C4-2B (cell line): ENCODE measurements around the gene ARFRP1.
"Not testable (repeated sequence)": the region's sequence is repeated elsewhere in the genome, so short reads cannot be mapped to it uniquely, and the experiment has no call there.

ENCODE experiments used
- H3K27ac ChIP-seq: fragments of 450-650 bp; 2 replicates; pipeline ENCODE4 v1.5.1; 2017
- CTCF ChIP-seq: fragments of 450-650 bp; conservative IDR thresholded peaks from 2 replicates; pipeline ENCODE4 v1.5.1; 2017; ENCODE audit warnings: mild to moderate bottlenecking
- ZFX ChIP-seq: fragments of 450-650 bp; IDR thresholded peaks from 2 replicates; pipeline ENCODE4 v1.6.1; 2017

Gene ARFRP1

DNA sequence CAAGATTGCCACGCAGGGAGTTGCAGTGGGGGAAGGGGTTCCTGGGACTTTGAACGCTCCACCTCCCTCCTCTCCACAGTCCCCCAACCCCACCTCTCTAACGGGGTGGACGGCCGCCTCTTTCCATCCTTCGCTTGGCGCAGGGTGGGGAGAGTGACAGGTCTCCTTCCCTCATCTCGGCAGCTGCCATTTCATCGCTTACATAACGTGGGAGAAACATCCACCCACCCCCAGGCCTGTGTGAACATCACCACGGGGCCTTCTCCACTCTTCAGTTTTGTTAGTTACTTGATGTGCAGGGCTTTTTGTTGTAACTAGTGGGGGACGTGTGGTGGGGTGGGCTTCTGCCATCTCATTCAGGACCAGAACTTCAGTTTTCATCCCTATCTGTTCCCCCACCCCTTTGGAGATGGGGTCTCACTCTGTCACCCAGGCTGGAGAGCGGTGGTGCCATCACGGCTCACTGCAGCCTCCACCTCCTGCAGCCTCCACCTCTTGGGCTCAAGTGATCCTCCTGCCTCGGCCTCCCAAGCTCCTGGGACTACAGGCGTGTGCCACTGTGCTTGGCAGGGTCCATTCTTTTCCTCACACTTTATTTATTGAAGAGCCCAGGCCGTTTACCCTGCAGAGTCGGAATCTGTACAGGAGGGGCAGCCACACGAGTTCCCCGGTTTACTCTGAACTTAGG, 32.0 kb downstream of the ARFRP1 start:
- TF ChIP-seq CTCF (no peak), ZFX (no peak)
- H3K27ac ChIP-seq: no peak overlapping the region

DNA sequence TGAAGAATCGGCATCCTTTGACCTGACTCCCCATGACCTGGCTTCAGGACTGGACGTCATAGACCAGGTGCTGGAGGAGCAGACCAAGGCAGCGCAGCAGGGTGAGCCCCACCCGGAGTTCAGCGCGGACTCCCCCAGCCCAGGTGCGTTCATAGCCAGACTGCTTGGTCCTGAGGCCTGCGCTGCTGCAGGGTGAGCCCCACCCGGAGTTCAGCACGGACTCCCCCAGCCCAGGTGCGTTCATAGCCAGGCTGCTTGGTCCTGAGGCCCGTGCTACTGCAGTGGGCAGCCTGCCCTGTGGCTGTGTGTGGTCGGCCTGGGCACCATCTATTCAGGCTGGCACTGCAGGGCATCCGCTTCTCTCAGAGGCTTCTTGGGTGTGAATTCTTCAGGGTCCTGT, 33.8 kb downstream of the ARFRP1 start:
- no peak for TF ChIP-seq ZFX
- no peak for TF ChIP-seq CTCF
- no peak overlapping the region for H3K27ac ChIP-seq

- TF ChIP-seq CTCF: no peak
- TF ChIP-seq ZFX: no peak
- H3K27ac ChIP-seq: no peak overlapping the region
Measured at GRCh38 chr20:63672666-63673065, 35.1 kb downstream of the ARFRP1 start.

GRCh38 chr20:63671695-63672094, 36.1 kb downstream of the ARFRP1 start:
- H3K27ac ChIP-seq: not testable (repeated sequence)

DNA sequence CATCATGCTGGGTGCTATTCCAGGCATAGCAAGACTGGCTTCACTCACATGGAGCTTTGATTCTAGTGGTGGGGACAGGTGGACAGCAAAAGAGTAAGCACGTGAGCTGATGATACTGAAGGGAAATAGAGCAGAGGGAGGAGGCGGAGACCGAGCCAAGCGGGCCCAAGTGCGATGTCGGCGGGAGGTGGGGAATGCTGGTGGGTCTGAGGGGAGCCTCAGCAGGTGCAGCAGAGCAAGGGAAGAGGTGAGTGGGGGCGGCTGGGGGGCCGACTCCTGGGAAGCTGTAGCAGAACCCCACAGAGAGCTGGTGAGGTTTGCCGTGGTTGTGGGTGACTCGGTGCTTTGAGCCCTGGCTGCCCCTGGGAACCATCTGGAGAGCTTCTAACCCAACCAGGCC, 39.4 kb downstream of the ARFRP1 start:
- TF ChIP-seq CTCF: no peak
- TF ChIP-seq ZFX: no peak
- no peak overlapping the region for H3K27ac ChIP-seq

DNA sequence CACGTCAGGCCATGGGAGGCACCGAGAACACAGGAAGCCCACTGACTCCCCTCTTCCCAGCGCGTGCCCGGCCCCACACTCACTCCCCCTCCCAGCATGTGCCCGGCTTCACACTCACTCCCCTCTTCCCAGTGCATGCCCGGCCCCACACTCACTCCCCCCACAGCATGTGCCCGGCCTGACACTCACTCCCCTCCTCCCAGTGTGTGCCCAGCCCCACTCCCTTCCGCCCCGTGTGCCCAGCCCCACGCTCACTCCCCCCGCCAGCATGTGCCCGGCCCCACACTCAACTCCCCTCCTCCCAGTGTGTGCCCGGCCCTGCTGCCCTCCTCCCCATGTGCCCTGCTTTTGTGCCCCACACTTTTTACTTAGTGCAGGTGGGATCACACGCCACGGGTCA, 39.9 kb downstream of the ARFRP1 start:
- no peak for TF ChIP-seq ZFX
- TF ChIP-seq CTCF: no peak
- H3K27ac ChIP-seq: no peak overlapping the region

- H3K27ac ChIP-seq: no peak overlapping the region
- TF ChIP-seq ZFX: no peak
- TF ChIP-seq CTCF: no peak
Measured at GRCh38 chr20:63665708-63666107, 42.1 kb downstream of the ARFRP1 start.

GRCh38 chr20:63664861-63665594, 42.7 kb downstream of the ARFRP1 start:
- TF ChIP-seq CTCF: no peak
- no peak for TF ChIP-seq ZFX
- no peak overlapping the region for H3K27ac ChIP-seq
